CD4-positive, alpha-beta T cell (primary cell): ENCODE data around the gene PCDHGA9. TPM values are rescaled to one million over a fixed set of nuclear protein-coding genes. Genes with fewer than 3 reads are reported as not detected.
"Not testable (repeated sequence)": the region's sequence is repeated elsewhere in the genome, so short reads cannot be mapped to it uniquely, and the experiment has no call there.

Experiments
- ATAC-seq: fragments of 200-7000 bp; cut with Tn5 transposase; one replicate; pipeline ENCODE4 v1.10.0; 2022; ENCODE audit warnings: mild to moderate bottlenecking; ENCODE audit not compliant: poor library complexity
- CTCF ChIA-PET: fragments of 350-600 bp; sonication (Branson Sonifier 250); formaldehyde crosslinking; loops from one replicate; lab custom pipeline; 2021; ENCODE audit warnings: antibody characterized with exemption, inconsistent platforms; lab: Charles Lee
- POLR2A ChIA-PET: fragments of 350-600 bp; sonication (Branson Sonifier 250); formaldehyde crosslinking; loops from one replicate; lab custom pipeline; 2021; ENCODE audit warnings: antibody characterized with exemption, inconsistent platforms; lab: Charles Lee
- DNase-seq, 14 experiments: peaks; one replicate each; pipeline ENCODE4 v3.0.0-alpha.2; 2013 to 2020; ENCODE audit warnings: mixed read lengths in 2 of 14
- H3K27ac ChIP-seq, 2 donors: one replicate each; pipeline versions ENCODE4 v1.5.1 to v1.7.0; 2013; ENCODE audit warnings: low read length in 2 of 2, low read depth in 1 of 2, mild to moderate bottlenecking in 1 of 2
- H3K27me3 ChIP-seq, 2 experiments: 1 replicate in 1 of 2; 2 replicates in 1 of 2; pipeline versions ENCODE4 v1.6.1 to v1.7.0; 2013; ENCODE audit warnings: low read length in 2 of 2, control low read depth in 1 of 2, mild to moderate bottlenecking in 1 of 2, moderate library complexity in 1 of 2; ENCODE audit not compliant: insufficient read depth in 2 of 2, control insufficient read depth in 1 of 2
- H3K36me3 ChIP-seq: one replicate; pipeline ENCODE4 v1.6.1; 2013; ENCODE audit warnings: low read length, control low read depth; ENCODE audit not compliant: insufficient read depth
- H3K4me1 ChIP-seq: one replicate; pipeline ENCODE4 v1.6.1; 2013; ENCODE audit warnings: low read length, control low read depth; ENCODE audit not compliant: insufficient read depth
- H3K4me3 ChIP-seq: one replicate; pipeline ENCODE4 v1.5.1; 2013; ENCODE audit warnings: mild to moderate bottlenecking, low read length, moderate library complexity
- H3K9me3 ChIP-seq, 2 experiments: 1 replicate in 1 of 2; 2 replicates in 1 of 2; pipeline versions ENCODE4 v1.6.1 to v1.7.0; 2013; ENCODE audit warnings: low read length in 2 of 2, mild to moderate bottlenecking in 2 of 2, control low read depth in 1 of 2, moderate library complexity in 1 of 2; ENCODE audit not compliant: control insufficient read depth in 1 of 2, insufficient read depth in 1 of 2
- H3K27ac Mint-ChIP-seq: one replicate; pipeline ENCODE4 v1.8.0; 2020; ENCODE audit warnings: mixed read lengths
- H3K27me3 Mint-ChIP-seq: one replicate; pipeline ENCODE4 v1.8.0; 2021; ENCODE audit warnings: mixed read lengths
- H3K36me3 Mint-ChIP-seq: one replicate; pipeline ENCODE4 v1.8.0; 2021; ENCODE audit warnings: low read depth, mixed read lengths
- H3K4me1 Mint-ChIP-seq: one replicate; pipeline ENCODE4 v1.8.0; 2021; ENCODE audit warnings: low read depth, mixed read lengths
- H3K4me3 Mint-ChIP-seq: one replicate; pipeline ENCODE4 v1.8.0; 2020; ENCODE audit warnings: mild to moderate bottlenecking, mixed read lengths
- H3K9me3 Mint-ChIP-seq: one replicate; pipeline ENCODE4 v1.8.0; 2020; ENCODE audit warnings: mixed read lengths
- intact Hi-C, 2 experiments: fragments of 100-400 bp; cut with DNase I in 1 of 2; cut with micrococcal nuclease in 1 of 2; formaldehyde crosslinking; loops; one replicate each; pipeline versions ENCODE4 v1.15.1 to v1.9.0; 2023 to 2025; cut with DNase I, micrococcal nuclease
- total RNA-seq, 174 experiments: library from RNA in 2 of 174; stranded (reverse) in 2 of 174; gene quantifications; one replicate each; pipeline ENCODE4 v1.2.3 and lab custom pipeline; 2021 to 2026
- TF ChIP-seq, protein P1 (sequence below): fragments of 200-600 bp; IDR thresholded peaks from one replicate; pipeline ENCODE4 v1.8.0; 2022; ENCODE audit warnings: antibody characterized with exemption, mild to moderate bottlenecking

The PCDHGA9 gene
- total RNA-seq, 2 experiments from 2014 or later: not detected

DNA sequence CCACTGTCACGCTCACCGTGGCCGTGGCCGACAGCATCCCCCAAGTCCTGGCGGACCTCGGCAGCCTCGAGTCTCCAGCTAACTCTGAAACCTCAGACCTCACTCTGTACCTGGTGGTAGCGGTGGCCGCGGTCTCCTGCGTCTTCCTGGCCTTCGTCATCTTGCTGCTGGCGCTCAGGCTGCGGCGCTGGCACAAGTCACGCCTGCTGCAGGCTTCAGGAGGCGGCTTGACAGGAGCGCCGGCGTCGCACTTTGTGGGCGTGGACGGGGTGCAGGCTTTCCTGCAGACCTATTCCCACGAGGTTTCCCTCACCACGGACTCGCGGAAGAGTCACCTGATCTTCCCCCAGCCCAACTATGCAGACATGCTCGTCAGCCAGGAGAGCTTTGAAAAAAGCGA lies 30.1 kb downstream of the PCDHGA9 start:
- POLR2A ChIA-PET: not testable (repeated sequence)

DNA sequence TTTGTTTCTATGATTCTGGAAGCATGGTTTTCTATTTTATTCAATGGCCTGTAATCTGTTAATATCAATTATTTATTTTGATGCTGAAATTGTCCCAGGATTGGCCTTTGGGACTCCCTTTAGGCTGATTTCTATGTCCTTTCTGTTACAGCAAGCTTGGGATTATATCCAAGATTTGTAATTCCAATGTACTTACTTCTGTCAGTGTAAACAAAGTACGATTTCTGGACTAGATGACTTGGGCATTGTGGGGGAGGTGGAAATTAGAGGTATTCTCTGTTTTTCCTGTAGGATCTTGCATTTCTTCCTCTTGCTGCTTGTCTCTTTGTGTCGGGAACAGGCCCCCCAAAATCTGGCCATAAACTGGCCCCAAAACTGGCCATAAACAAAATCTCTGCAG lies 31.4 kb downstream of the PCDHGA9 start:
- H3K4me3 Mint-ChIP-seq: no peak overlapping the region
- no peak overlapping the region for H3K27ac ChIP-seq

More for the DNA sequence above, 30.1 kb downstream of the PCDHGA9 start:
- peaks cover 25% of the 10 kb centered on the region for H3K9me3 Mint-ChIP-seq
- H3K4me3 Mint-ChIP-seq, H3K4me1 ChIP-seq, ATAC-seq, H3K27ac Mint-ChIP-seq, H3K36me3 ChIP-seq, intact Hi-C loops, H3K4me1 Mint-ChIP-seq, DNase-seq, H3K27ac ChIP-seq, H3K4me3 ChIP-seq: not testable (repeated sequence)
- peaks cover 31 to 46% of the 10 kb centered on the region in 2 experiments for H3K9me3 ChIP-seq
- CTCF ChIA-PET: interaction anchor here (1.0 kb wide), 1 partner anchor 113 kb away, joined by 3 read pairs; no protein-coding TSS in a partner anchor
- H3K27me3 ChIP-seq: peaks cover 45 to 51% of the 10 kb centered on the region in 2 experiments
- peaks cover 25% of the 10 kb centered on the region for H3K36me3 Mint-ChIP-seq
- peaks cover 80% of the 10 kb centered on the region for H3K27me3 Mint-ChIP-seq

DNA sequence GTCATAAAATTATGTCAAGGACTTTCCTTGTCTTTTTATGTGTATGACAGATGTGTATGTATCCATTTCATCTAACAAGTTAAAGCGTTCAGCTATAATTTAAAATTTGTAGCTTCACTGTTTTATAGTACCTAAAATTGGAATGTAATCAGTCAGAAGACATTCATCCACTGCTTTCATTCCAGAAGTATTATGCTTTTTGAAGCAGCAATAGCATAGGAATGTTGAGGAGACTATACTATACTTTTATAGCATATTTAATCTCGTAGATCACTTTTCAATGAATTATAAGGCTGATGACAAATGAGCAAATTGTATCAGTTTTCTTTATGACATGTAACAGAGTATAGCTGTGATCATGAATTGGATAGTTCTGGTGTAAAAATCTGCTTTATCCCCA lies 34.6 kb downstream of the PCDHGA9 start:
- Histone ChIP-seq H3K4me3 (no peak overlapping the region), H3K36me3 (no peaks in the 10 kb centered on the region), H3K9me3 (peaks cover 2 to 20% of the 10 kb centered on the region in 2 experiments), H3K27me3 (peaks cover 12 to 13% of the 10 kb centered on the region in 2 experiments), H3K4me1 (no peaks in the 10 kb centered on the region), H3K27ac (no peak overlapping the region)
- Mint-ChIP-seq H3K27ac (no peak overlapping the region), H3K4me3 (no peak overlapping the region), H3K36me3 (peaks cover under 1% of the 10 kb centered on the region), H3K27me3 (peaks cover 76% of the 10 kb centered on the region), H3K4me1 (no peaks in the 10 kb centered on the region), H3K9me3 (peaks cover 7% of the 10 kb centered on the region)
- TF ChIP-seq, protein P1, sequence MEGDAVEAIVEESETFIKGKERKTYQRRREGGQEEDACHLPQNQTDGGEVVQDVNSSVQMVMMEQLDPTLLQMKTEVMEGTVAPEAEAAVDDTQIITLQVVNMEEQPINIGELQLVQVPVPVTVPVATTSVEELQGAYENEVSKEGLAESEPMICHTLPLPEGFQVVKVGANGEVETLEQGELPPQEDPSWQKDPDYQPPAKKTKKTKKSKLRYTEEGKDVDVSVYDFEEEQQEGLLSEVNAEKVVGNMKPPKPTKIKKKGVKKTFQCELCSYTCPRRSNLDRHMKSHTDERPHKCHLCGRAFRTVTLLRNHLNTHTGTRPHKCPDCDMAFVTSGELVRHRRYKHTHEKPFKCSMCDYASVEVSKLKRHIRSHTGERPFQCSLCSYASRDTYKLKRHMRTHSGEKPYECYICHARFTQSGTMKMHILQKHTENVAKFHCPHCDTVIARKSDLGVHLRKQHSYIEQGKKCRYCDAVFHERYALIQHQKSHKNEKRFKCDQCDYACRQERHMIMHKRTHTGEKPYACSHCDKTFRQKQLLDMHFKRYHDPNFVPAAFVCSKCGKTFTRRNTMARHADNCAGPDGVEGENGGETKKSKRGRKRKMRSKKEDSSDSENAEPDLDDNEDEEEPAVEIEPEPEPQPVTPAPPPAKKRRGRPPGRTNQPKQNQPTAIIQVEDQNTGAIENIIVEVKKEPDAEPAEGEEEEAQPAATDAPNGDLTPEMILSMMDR: no peak
- ATAC-seq (no peak), DNase-seq (no peak)
- intact Hi-C loops: no loop called here
- ChIA-PET POLR2A (no interaction called here), CTCF (interaction anchor here (1.4 kb wide), 1 partner anchor 40 kb away, joined by 3 read pairs; no protein-coding TSS in a partner anchor)

More for the DNA sequence above, 31.4 kb downstream of the PCDHGA9 start:
- Mint-ChIP-seq H3K9me3 (peaks cover 19% of the 10 kb centered on the region), H3K27ac (no peak overlapping the region), H3K27me3 (peaks cover 78% of the 10 kb centered on the region), H3K4me1 (peaks cover 8% of the 10 kb centered on the region), H3K36me3 (peaks cover 21% of the 10 kb centered on the region)
- peaks cover 34 to 42% of the 10 kb centered on the region in 2 experiments for H3K27me3 ChIP-seq
- no peak for ATAC-seq
- H3K4me1 ChIP-seq: peaks cover 6% of the 10 kb centered on the region
- H3K9me3 ChIP-seq: peaks cover 23 to 34% of the 10 kb centered on the region in 2 experiments
- intact Hi-C loops: no loop called here
- no peak for DNase-seq
- POLR2A ChIA-PET: no interaction called here
- CTCF ChIA-PET: no interaction called here
- TF ChIP-seq, protein P1: no peak
- no peak overlapping the region for H3K4me3 ChIP-seq
- H3K36me3 ChIP-seq: no peaks in the 10 kb centered on the region
